Measurements from ENCODE around the gene C1QL1.
A peak's percentile ranks its signal among the peaks of the same experiment; 100 is the strongest.

C1QL1 gene

GRCh38 chr17:44917456-44917855 lies 50.6 kb downstream of the C1QL1 start:
- no peak for DNase-seq (ENCODE audit: extremely low read depth, low read depth)
- TF ChIP-seq, protein P1, sequence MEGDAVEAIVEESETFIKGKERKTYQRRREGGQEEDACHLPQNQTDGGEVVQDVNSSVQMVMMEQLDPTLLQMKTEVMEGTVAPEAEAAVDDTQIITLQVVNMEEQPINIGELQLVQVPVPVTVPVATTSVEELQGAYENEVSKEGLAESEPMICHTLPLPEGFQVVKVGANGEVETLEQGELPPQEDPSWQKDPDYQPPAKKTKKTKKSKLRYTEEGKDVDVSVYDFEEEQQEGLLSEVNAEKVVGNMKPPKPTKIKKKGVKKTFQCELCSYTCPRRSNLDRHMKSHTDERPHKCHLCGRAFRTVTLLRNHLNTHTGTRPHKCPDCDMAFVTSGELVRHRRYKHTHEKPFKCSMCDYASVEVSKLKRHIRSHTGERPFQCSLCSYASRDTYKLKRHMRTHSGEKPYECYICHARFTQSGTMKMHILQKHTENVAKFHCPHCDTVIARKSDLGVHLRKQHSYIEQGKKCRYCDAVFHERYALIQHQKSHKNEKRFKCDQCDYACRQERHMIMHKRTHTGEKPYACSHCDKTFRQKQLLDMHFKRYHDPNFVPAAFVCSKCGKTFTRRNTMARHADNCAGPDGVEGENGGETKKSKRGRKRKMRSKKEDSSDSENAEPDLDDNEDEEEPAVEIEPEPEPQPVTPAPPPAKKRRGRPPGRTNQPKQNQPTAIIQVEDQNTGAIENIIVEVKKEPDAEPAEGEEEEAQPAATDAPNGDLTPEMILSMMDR (IDR thresholded peaks at IDR 0.05; ENCODE audit: low read depth, low read length) = no peak

- DNase-seq (ENCODE audit: extremely low read depth, low read depth) = no peak
- TF ChIP-seq, protein P1 (IDR thresholded peaks at IDR 0.05; ENCODE audit: low read depth, low read length) = peak; percentile 7
Observed at GRCh38 chr17:44916781-44917241, 51.3 kb downstream of the C1QL1 start.

GRCh38 chr17:44915862-44916780 lies 52.0 kb downstream of the C1QL1 start:
- TF ChIP-seq, protein P1 (IDR thresholded peaks at IDR 0.05; ENCODE audit: low read depth, low read length) = no peak
- no peak for DNase-seq (ENCODE audit: extremely low read depth, low read depth)

GRCh38 chr17:44915321-44915726 lies 52.8 kb downstream of the C1QL1 start, which contains the start of gene GFAP:
GFAP (minus strand) TSS chr17:44915500; CDS start chr17:44915486, 14 bp downstream.
- TF ChIP-seq, protein P1 (IDR thresholded peaks at IDR 0.05; ENCODE audit: low read depth, low read length) = no peak
- no peak for DNase-seq (ENCODE audit: extremely low read depth, low read depth)

GRCh38 chr17:44914698-44915271 lies 53.3 kb downstream of the C1QL1 start:
- DNase-seq (ENCODE audit: extremely low read depth, low read depth) = no peak
- TF ChIP-seq, protein P1 (IDR thresholded peaks at IDR 0.05; ENCODE audit: low read depth, low read length) = no peak

- TF ChIP-seq, protein P1 (IDR thresholded peaks at IDR 0.05; ENCODE audit: low read depth, low read length) = no peak
- DNase-seq (ENCODE audit: extremely low read depth, low read depth) = no peak
Observed at GRCh38 chr17:44914148-44914547, 54.0 kb downstream of the C1QL1 start.

DNA sequence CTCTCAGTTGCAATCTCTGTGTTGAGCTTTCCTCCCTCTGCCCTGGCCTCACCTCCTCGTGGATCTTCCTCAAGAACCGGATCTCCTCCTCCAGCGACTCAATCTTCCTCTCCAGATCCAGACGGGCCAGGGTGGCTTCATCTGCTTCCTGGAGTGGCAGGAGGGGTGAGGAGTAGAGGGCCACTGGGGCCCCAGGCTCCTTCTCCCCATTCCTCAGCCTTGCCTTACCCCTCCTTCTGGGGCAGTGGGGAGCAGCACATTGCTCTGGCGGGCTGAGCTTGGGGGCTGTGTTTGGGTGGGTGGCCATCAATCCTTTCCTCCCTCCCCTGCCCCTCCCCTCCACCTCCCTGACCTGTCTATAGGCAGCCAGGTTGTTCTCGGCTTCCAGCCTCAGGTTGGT lies 54.4 kb downstream of the C1QL1 start:
- TF ChIP-seq, protein P1 (IDR thresholded peaks at IDR 0.05; ENCODE audit: low read depth, low read length) = no peak
- DNase-seq (ENCODE audit: extremely low read depth, low read depth) = no peak

Measured in AG09319 (cell line).